BE2C (cell line): ENCODE results near the gene N4BP2.
"Not testable (repeated sequence)": the region's sequence is repeated elsewhere in the genome, so short reads cannot be mapped to it uniquely, and the experiment has no call there.

Experiments
- DNase-seq: peaks from one replicate; pipeline ENCODE4 v3.0.0-alpha.2; 2020
- H3K27me3 ChIP-seq: fragments of 250-450 bp; sonication (Bioruptor Pico); 2 replicates; pipeline ENCODE4 v1.5.1; 2020; ENCODE audit warnings: mild to moderate bottlenecking
- H3K36me3 ChIP-seq: fragments of 250-450 bp; sonication (Bioruptor Pico); 2 replicates; pipeline ENCODE4 v1.5.1; 2020; ENCODE audit warnings: mild to moderate bottlenecking
- H3K4me1 ChIP-seq: fragments of 250-450 bp; sonication (Bioruptor Pico); 2 replicates; pipeline ENCODE4 v1.5.1; 2020
- H3K4me3 ChIP-seq: 2 replicates; pipeline ENCODE4 v1.5.1; 2011; ENCODE audit warnings: low read depth, low read length
- H3K9me3 ChIP-seq: fragments of 250-450 bp; sonication (Bioruptor Pico); 2 replicates; pipeline ENCODE4 v1.5.1; 2020
- CTCF ChIP-seq: IDR thresholded peaks from 2 replicates; pipeline ENCODE4 v1.5.1; 2012; ENCODE audit warnings: mild to moderate bottlenecking, low read depth, low read length

The N4BP2 gene

GRCh38 chr4:40066651-40067050 lies 10.0 kb downstream of the N4BP2 start:
- TF ChIP-seq CTCF = no peak
- no peaks in the 10 kb centered on the region for H3K27me3 ChIP-seq
- no peaks in the 10 kb centered on the region for H3K4me1 ChIP-seq
- H3K36me3 ChIP-seq = 0 out of 2 replicates have a peak, but pooled peaks cover 7% of the 10 kb centered on the region
- H3K4me3 ChIP-seq = no peak overlapping the region
- no peak for DNase-seq
- H3K9me3 ChIP-seq = no peaks in the 10 kb centered on the region

- DNase-seq = no peak
- Histone ChIP-seq H3K36me3 (peaks cover 13% of the 10 kb centered on the region; the same call in 1 of the 2 replicates), H3K9me3 (no peaks in the 10 kb centered on the region), H3K4me3 (no peak overlapping the region), H3K27me3 (no peaks in the 10 kb centered on the region), H3K4me1 (no peaks in the 10 kb centered on the region)
- TF ChIP-seq CTCF = no peak
Observed at GRCh38 chr4:40070387-40070786, 13.7 kb downstream of the N4BP2 start.

GRCh38 chr4:40086421-40086820 lies 29.8 kb downstream of the N4BP2 start:
- Histone ChIP-seq H3K27me3 (no peaks in the 10 kb centered on the region), H3K36me3 (no peaks in the 10 kb centered on the region; the same call in 1 of the 2 replicates), H3K9me3 (no peaks in the 10 kb centered on the region), H3K4me1 (no peaks in the 10 kb centered on the region), H3K4me3 (no peak overlapping the region)
- DNase-seq = no peak
- no peak for TF ChIP-seq CTCF

GRCh38 chr4:40087799-40088366 lies 31.2 kb downstream of the N4BP2 start:
- no peaks in the 10 kb centered on the region for H3K4me1 ChIP-seq

GRCh38 chr4:40093400-40093799 lies 36.8 kb downstream of the N4BP2 start:
- not testable (repeated sequence) for H3K9me3 ChIP-seq, H3K27me3 ChIP-seq, H3K36me3 ChIP-seq, H3K4me1 ChIP-seq, H3K4me3 ChIP-seq, DNase-seq

More at GRCh38 chr4:40087799-40088366, 31.2 kb downstream of the N4BP2 start:
- no peak for DNase-seq
- no peak for TF ChIP-seq CTCF
- Histone ChIP-seq H3K27me3 (no peaks in the 10 kb centered on the region), H3K36me3 (no peaks in the 10 kb centered on the region; the same call in 1 of the 2 replicates), H3K9me3 (no peaks in the 10 kb centered on the region), H3K4me3 (no peak overlapping the region)

GRCh38 chr4:40099010-40099409 lies 42.4 kb downstream of the N4BP2 start:
- no peak for TF ChIP-seq CTCF

GRCh38 chr4:40107150-40107549 lies 50.5 kb downstream of the N4BP2 start:
- not testable (repeated sequence) for H3K27me3 ChIP-seq, H3K36me3 ChIP-seq

More at GRCh38 chr4:40099010-40099409, 42.4 kb downstream of the N4BP2 start:
- Histone ChIP-seq H3K4me1 (no peaks in the 10 kb centered on the region), H3K27me3 (no peaks in the 10 kb centered on the region), H3K9me3 (no peaks in the 10 kb centered on the region), H3K4me3 (no peak overlapping the region), H3K36me3 (no peaks in the 10 kb centered on the region)
- no peak for DNase-seq

More at GRCh38 chr4:40107150-40107549, 50.5 kb downstream of the N4BP2 start:
- not testable (repeated sequence) for H3K4me3 ChIP-seq, DNase-seq, H3K4me1 ChIP-seq, H3K9me3 ChIP-seq
